Measurements from ENCODE around the gene LMAN1L. TPM values are rescaled to one million over a fixed set of nuclear protein-coding genes. Genes with fewer than 3 reads are reported as not detected.

LMAN1L gene
- total and polyA plus RNA-seq, 2 experiments from 2014 or later: not detected

GRCh38 chr15:74815121-74815934, 2.7 kb downstream of the LMAN1L start:
- WGBS (ENCODE audit: low lambda C conversion rate, missing lambda C conversion rate): 90% methylated on average over 8 of the region's 10 CpGs
- H4K20me1 ChIP-seq (ENCODE audit: insufficient read depth, poor library complexity, severe bottlenecking): no peaks in the 10 kb centered on the region
- no peaks in the 10 kb centered on the region for H3K79me2 ChIP-seq
- H2AFZ ChIP-seq: no peak overlapping the region
- H3K4me2 ChIP-seq: no peak overlapping the region
- no peak overlapping the region for H3K4me3 ChIP-seq
- H3K27me3 ChIP-seq: no peaks in the 10 kb centered on the region
- no peaks in the 10 kb centered on the region for H3K36me3 ChIP-seq (replicated peaks; ENCODE audit: insufficient read depth, low read depth)
- TF ChIP-seq EZH2 (IDR thresholded peaks at IDR 0.05; ENCODE audit: borderline replicate concordance) (no peak), EZH2phosphoT487 (IDR thresholded peaks at IDR 0.05; ENCODE audit: low read depth, severe bottlenecking, unreplicated experiment) (no peak)
- TF ChIP-seq, protein P1, sequence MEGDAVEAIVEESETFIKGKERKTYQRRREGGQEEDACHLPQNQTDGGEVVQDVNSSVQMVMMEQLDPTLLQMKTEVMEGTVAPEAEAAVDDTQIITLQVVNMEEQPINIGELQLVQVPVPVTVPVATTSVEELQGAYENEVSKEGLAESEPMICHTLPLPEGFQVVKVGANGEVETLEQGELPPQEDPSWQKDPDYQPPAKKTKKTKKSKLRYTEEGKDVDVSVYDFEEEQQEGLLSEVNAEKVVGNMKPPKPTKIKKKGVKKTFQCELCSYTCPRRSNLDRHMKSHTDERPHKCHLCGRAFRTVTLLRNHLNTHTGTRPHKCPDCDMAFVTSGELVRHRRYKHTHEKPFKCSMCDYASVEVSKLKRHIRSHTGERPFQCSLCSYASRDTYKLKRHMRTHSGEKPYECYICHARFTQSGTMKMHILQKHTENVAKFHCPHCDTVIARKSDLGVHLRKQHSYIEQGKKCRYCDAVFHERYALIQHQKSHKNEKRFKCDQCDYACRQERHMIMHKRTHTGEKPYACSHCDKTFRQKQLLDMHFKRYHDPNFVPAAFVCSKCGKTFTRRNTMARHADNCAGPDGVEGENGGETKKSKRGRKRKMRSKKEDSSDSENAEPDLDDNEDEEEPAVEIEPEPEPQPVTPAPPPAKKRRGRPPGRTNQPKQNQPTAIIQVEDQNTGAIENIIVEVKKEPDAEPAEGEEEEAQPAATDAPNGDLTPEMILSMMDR (IDR thresholded peaks at IDR 0.05; ENCODE audit: poor library complexity): no peak
- no peaks in the 10 kb centered on the region for H3K9me2 ChIP-seq (replicated peaks; ENCODE audit: insufficient read depth)
- DNase-seq (ENCODE audit: low spot score): no peak
- H3K27ac ChIP-seq: no peak overlapping the region
- no peaks in the 10 kb centered on the region for H3K4me1 ChIP-seq (ENCODE audit: insufficient read depth)
- H3K9me3 ChIP-seq (ENCODE audit: low read depth): no peaks in the 10 kb centered on the region

GRCh38 chr15:74815961-74816360, 3.3 kb downstream of the LMAN1L start:
- no peak for DNase-seq (ENCODE audit: low spot score)
- H3K9me3 ChIP-seq (ENCODE audit: low read depth): no peaks in the 10 kb centered on the region
- H3K27ac ChIP-seq: no peak overlapping the region
- H3K4me1 ChIP-seq (ENCODE audit: insufficient read depth): no peaks in the 10 kb centered on the region
- H4K20me1 ChIP-seq (ENCODE audit: insufficient read depth, poor library complexity, severe bottlenecking): no peaks in the 10 kb centered on the region
- H3K9me2 ChIP-seq (replicated peaks; ENCODE audit: insufficient read depth): no peaks in the 10 kb centered on the region
- TF ChIP-seq EZH2 (IDR thresholded peaks at IDR 0.05; ENCODE audit: borderline replicate concordance) (no peak), EZH2phosphoT487 (IDR thresholded peaks at IDR 0.05; ENCODE audit: low read depth, severe bottlenecking, unreplicated experiment) (no peak)
- TF ChIP-seq, protein P1 (IDR thresholded peaks at IDR 0.05; ENCODE audit: poor library complexity): no peak
- 95% methylated on average over 10 of the region's 15 CpGs for WGBS (ENCODE audit: low lambda C conversion rate, missing lambda C conversion rate)
- no peak overlapping the region for H3K4me3 ChIP-seq
- H3K36me3 ChIP-seq (replicated peaks; ENCODE audit: insufficient read depth, low read depth): no peaks in the 10 kb centered on the region
- no peak overlapping the region for H3K4me2 ChIP-seq
- H3K27me3 ChIP-seq: no peaks in the 10 kb centered on the region
- H2AFZ ChIP-seq: no peak overlapping the region
- H3K79me2 ChIP-seq: no peaks in the 10 kb centered on the region

GRCh38 chr15:74816624-74817369, 4.2 kb downstream of the LMAN1L start:
- no peak overlapping the region for H3K4me3 ChIP-seq
- H3K79me2 ChIP-seq: no peaks in the 10 kb centered on the region
- no peak overlapping the region for H2AFZ ChIP-seq
- no peaks in the 10 kb centered on the region for H3K27me3 ChIP-seq
- H3K36me3 ChIP-seq (replicated peaks; ENCODE audit: insufficient read depth, low read depth): no peaks in the 10 kb centered on the region
- TF ChIP-seq EZH2 (IDR thresholded peaks at IDR 0.05; ENCODE audit: borderline replicate concordance): no peak
- TF ChIP-seq, protein P1 (IDR thresholded peaks at IDR 0.05; ENCODE audit: poor library complexity): no peak
- no peak for TF ChIP-seq EZH2phosphoT487 (IDR thresholded peaks at IDR 0.05; ENCODE audit: low read depth, severe bottlenecking, unreplicated experiment)
- H4K20me1 ChIP-seq (ENCODE audit: insufficient read depth, poor library complexity, severe bottlenecking): no peaks in the 10 kb centered on the region
- no peak overlapping the region for H3K4me2 ChIP-seq
- 59% methylated on average over 18 of the region's 19 CpGs for WGBS (ENCODE audit: low lambda C conversion rate, missing lambda C conversion rate)
- H3K27ac ChIP-seq: no peak overlapping the region
- H3K4me1 ChIP-seq (ENCODE audit: insufficient read depth): no peaks in the 10 kb centered on the region
- no peaks in the 10 kb centered on the region for H3K9me3 ChIP-seq (ENCODE audit: low read depth)
- no peak for DNase-seq (ENCODE audit: low spot score)
- no peaks in the 10 kb centered on the region for H3K9me2 ChIP-seq (replicated peaks; ENCODE audit: insufficient read depth)
